D721Med (cell line): ENCODE data around the gene RAB33B.

ENCODE experiments used
- DNase-seq: peaks from one replicate; pipeline ENCODE4 v3.0.0; 2011; ENCODE audit warnings: low spot score; ENCODE audit not compliant: insufficient read length
- FAIRE-seq: peaks from 2 replicates; lab custom pipeline; 2011; peaks lifted over from hg19 to GRCh38; lab: Jason Lieb, UNC
- TF ChIP-seq, protein P1 (sequence below): IDR thresholded peaks from 2 replicates; pipeline ENCODE4 v1.5.1; 2012; ENCODE audit warnings: mild to moderate bottlenecking, control low read depth; ENCODE audit not compliant: insufficient read depth; ENCODE audit errors: missing control alignments

Gene RAB33B

DNA sequence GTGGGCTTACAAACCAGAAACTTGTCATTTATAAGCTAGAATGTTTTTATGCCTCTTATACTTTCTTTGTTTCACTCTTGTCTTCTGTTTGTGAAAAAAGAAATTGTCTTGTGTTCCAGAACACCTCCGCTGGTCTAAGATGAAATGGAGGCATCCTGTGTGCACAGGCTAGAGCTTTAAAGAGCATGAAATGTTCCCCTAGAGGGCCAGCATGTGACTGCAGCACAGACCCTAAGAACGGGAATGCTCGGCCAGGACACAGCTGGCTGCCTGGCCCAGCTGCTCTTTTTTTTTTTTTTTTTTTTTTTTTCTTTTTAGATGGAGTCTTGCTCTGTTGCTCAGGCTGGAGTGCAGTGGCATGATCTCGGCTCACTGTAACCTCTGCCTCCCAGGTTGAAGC is 68.5 kb downstream of the RAB33B start:
- TF ChIP-seq, protein P1, sequence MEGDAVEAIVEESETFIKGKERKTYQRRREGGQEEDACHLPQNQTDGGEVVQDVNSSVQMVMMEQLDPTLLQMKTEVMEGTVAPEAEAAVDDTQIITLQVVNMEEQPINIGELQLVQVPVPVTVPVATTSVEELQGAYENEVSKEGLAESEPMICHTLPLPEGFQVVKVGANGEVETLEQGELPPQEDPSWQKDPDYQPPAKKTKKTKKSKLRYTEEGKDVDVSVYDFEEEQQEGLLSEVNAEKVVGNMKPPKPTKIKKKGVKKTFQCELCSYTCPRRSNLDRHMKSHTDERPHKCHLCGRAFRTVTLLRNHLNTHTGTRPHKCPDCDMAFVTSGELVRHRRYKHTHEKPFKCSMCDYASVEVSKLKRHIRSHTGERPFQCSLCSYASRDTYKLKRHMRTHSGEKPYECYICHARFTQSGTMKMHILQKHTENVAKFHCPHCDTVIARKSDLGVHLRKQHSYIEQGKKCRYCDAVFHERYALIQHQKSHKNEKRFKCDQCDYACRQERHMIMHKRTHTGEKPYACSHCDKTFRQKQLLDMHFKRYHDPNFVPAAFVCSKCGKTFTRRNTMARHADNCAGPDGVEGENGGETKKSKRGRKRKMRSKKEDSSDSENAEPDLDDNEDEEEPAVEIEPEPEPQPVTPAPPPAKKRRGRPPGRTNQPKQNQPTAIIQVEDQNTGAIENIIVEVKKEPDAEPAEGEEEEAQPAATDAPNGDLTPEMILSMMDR = no peak

DNA sequence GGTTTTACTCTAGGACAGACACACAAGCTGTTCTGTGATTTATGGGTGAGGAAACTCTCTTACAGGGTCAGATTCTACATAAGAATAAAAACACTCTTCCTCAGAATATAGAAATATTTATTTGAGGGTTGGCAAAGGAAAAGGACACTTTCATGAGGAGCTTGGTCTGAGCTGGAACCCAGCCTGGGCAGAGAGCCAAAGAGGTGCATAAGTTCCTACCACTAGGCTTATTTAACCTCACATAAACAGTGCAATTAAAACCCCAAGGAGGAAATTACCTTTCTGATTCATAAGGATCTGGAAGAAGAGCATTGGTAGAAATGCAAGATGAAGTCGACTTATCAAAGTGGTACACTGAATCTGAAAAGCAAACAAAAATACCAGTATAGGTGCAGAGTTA is 69.2 kb downstream of the RAB33B start:
- no peak for FAIRE-seq
- DNase-seq = no peak

More for the DNA sequence above, 68.5 kb downstream of the RAB33B start:
- FAIRE-seq = no peak
- DNase-seq = no peak

DNA sequence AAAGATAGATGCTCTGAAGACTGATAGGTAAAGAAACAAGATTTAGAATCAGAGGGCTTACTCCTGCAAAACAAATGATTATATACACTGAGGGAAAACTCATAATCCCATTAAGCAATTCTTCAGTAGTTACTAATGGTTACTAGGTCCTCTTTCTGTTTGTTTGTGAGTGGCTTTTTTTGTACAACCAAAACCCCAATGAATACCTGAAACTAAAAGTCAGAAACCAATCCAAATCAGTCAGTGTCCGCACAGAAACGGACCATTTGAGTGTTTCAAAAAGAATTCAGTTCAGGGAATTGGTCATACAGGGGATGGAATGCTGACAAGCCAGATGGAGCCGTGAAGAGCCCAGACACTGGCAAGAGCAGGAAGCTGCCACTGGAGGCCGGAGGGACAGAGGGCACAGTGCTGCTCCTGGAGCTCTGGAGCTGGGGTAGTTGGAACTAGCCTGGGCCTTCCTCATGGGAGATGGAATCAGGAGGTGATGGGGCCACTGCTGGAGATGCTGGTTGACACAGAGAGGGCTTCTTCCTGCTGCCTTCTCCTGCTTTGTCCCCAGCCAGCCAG is 70.2 kb downstream of the RAB33B start:
- TF ChIP-seq, protein P1 = no peak
- FAIRE-seq (peak; percentile 61), DNase-seq (no peak)

More for the DNA sequence above, 69.2 kb downstream of the RAB33B start:
- TF ChIP-seq, protein P1 = no peak

DNA sequence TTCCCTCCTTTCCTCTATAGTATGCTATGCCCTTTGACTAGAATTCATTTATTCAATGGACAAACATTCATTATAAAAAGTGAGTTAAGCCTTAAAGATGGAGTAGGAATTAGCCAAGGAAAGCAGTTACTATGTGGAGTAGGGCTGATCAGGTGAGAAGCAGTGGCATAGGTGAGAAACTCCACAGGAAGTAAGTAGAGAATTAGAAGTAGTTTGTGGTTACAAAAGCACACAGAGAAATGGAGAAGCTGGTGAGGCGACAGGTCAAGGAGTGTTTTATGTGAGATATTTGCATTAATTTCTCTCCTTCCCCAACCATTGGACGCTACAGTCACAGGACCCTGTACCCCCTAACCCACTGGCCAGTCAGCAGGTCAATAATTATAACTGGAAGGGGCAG is 71.5 kb downstream of the RAB33B start:
- no peak for DNase-seq
- TF ChIP-seq, protein P1 = no peak
- no peak for FAIRE-seq
